GM18951 (cell line): ENCODE results near the gene GJA8.
"Not testable (repeated sequence)": the region's sequence is repeated elsewhere in the genome, so short reads cannot be mapped to it uniquely, and the experiment has no call there.

ENCODE experiments used
- POLR2A ChIP-seq: IDR thresholded peaks from 4 replicates; pipeline ENCODE4 v1.6.1; 2011; ENCODE audit warnings: mild to moderate bottlenecking; ENCODE audit not compliant: insufficient read length, insufficient read depth; ENCODE audit errors: extremely low read depth
- in situ Hi-C: fragments of 300-500 bp; cut with MboI; formaldehyde crosslinking; loops from one replicate; pipeline ENCODE4 v1.12.0; 2022; ENCODE audit warnings: low sequenced_read_pairs, mixed read lengths, inconsistent platforms; ENCODE audit not compliant: unreplicated experiment

The GJA8 gene

DNA sequence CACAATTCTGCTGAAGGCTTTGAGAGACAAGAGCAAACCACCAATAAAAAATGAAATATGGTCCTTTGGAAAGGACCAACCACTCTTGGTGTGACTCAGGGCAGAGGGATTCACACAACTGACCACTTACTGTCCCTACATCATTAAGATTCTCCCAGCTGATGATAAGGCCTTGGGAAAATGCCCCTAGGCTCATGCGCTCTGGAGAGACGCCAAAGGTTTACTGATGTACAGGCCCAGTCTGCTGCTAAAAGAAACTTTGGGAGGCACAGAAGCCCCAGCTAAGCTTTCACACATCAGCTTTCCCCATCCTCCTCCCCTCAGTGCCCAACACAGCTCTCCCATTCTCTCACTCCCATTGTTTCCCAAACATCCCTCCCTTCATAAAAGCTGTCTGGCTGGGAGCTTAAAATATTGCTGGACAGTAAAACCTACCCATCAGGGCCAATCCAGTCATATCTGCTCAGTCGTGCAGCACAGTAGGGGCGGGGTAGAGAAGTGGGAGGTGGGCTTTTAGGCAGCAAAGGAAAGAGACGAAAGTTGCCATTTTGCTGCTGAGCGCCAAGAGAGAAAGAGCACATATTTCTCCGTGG, at the start of gene GJA8:
Gene GJA8, plus strand, starts transcription at position 543 of the 593 bp plus-strand sequence. CDS start 5,161 bp downstream, outside the sequence.
- in situ Hi-C loops = no loop called here
- TF ChIP-seq POLR2A = no peak

DNA sequence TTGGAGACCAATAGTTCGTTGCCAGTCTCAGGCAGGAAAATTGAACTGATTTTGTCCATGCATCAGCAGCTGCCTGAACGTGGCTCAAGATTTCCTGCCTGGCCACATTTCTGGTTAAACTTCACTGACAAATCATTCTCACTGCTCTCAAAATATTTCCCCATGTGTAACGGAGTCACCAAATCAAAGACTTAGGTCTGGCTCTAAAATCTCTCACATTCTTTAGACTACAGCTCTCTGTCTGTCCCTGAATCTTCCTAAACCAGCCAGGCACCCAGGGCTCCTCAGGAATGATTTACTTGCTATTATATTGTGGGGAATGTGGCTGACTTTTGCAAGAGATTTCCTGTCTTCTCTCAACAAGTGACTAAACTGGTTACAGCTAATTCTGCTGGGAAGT, 49.2 kb upstream of the GJA8 start:
- in situ Hi-C loops = no loop called here

GRCh38 chr1:147854989-147855388, 47.6 kb upstream of the GJA8 start:
- in situ Hi-C loops = not testable (repeated sequence)

More for the DNA sequence above, 49.2 kb upstream of the GJA8 start:
- TF ChIP-seq POLR2A = no peak

DNA sequence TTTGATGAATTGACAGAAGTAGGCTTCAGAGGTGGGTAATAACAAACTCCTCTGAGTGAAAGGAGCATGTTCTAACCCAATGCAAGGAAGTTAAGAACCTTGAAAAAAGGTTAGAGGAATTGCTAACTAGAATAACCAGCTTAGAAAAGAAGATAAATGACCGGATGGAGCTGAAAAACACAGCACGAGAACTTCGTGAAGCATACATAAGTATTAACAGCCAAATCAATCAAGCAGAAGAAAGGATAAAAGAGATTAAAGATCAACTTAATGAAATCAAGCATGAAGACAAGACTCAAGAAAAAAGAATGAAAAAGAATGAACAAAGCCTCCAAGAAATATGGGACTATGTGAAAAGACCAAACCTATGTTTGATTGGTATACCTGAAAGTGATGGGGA, 46.6 kb upstream of the GJA8 start:
- in situ Hi-C loops = not testable (repeated sequence)

DNA sequence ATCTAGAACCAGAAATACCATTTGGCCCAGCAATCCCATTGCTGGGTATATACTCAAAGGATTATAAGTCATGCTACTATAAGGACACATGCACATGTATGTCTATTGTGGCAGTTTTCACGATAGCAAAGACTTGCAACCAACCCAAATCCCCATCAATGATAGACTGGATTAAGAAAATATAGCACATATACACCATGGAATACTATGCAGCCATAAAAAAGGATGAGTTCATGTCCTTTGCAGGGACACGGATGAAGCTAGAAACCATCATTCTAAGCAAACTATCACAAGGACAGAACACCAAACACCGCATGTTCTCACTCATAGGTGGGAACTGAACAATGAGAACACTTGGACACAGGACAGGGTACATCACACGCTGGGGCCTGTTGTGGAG, 35.4 kb upstream of the GJA8 start:
- in situ Hi-C loops = not testable (repeated sequence)

DNA sequence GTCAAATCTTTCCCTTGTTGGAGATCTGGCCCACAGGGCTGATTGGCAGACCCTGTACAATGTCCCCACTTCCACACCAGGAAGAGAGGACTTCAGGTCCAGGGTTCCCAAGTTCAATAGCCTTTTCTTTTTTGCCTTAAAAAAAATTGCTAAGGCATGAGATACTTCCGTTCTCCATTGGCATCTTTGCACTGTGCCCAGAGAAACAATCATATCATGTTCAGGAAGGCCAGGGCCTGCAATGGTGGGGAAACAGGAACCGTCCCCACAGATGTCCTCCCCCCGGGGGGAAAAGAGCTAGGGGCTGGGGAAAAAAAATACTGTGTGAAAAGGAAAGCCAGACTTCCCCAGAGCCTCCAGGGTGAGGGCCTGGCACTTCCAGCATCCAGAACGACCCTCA, 24.6 kb upstream of the GJA8 start:
- in situ Hi-C loops = loop anchor here (25.0 kb wide), 1 partner anchor 391 kb away; no protein-coding TSS in a partner anchor
- TF ChIP-seq POLR2A = no peak

DNA sequence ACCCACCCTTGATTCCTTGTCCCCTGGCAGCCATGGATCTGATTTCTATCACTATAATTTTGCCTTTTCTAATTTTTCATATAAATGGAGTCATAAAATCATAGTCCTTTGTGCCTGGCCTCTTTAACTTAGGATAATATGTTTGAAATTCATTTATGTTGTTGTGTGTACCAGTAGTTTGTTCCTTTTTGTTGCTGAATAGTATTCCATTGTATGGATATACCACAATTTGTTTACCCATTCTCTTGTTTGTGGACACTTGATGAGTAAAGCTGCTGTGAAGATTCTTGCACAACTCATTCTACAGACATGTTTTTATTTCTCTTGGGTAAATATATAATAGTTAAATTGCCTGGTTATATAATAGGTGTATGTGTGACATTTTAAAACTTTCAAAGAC, 22.7 kb upstream of the GJA8 start:
- no peak for TF ChIP-seq POLR2A
- in situ Hi-C loops = loop anchor here (25.0 kb wide), 1 partner anchor 393 kb away; no protein-coding TSS in a partner anchor

- TF ChIP-seq POLR2A = no peak
- in situ Hi-C loops = loop anchor here (25.0 kb wide), 1 partner anchor 395 kb away; no protein-coding TSS in a partner anchor
Measured at GRCh38 chr1:147882535-147882934, 20.1 kb upstream of the GJA8 start.

- no peak for TF ChIP-seq POLR2A
- in situ Hi-C loops = loop anchor here (25.0 kb wide), 1 partner anchor 403 kb away; no protein-coding TSS in a partner anchor
Measured at GRCh38 chr1:147890177-147890790, 12.3 kb upstream of the GJA8 start.

- TF ChIP-seq POLR2A = no peak
- in situ Hi-C loops = loop anchor here (25.0 kb wide), 1 partner anchor 404 kb away; no protein-coding TSS in a partner anchor
Measured at GRCh38 chr1:147891088-147891487, 11.5 kb upstream of the GJA8 start.

GRCh38 chr1:147892216-147892615, 10.4 kb upstream of the GJA8 start:
- no peak for TF ChIP-seq POLR2A
- in situ Hi-C loops = loop anchor here (25.0 kb wide), 1 partner anchor 405 kb away; no protein-coding TSS in a partner anchor

GRCh38 chr1:147892731-147893214, 9.8 kb upstream of the GJA8 start:
- in situ Hi-C loops = loop anchor here (25.0 kb wide), 1 partner anchor 405 kb away; no protein-coding TSS in a partner anchor

DNA sequence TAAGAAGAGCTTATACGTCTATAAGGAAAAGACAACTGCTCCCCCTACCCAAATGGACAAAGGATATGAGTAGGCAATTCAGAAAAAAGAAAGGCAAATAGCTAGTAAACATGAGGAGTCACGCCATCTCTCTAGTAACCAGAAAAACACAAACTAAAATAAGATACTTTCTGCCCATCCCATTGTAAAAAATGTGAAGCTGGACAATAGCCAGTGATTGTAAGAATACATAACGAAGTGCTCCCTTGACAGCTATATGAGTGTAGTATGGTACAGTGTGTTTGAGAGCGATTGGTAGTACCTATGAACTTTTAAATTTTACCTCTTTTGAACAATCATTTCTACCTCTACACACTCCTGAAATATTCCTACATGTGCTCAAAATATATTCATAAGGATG, 7.5 kb upstream of the GJA8 start:
- in situ Hi-C loops = loop anchor here (25.0 kb wide), 1 partner anchor 408 kb away; no protein-coding TSS in a partner anchor
- TF ChIP-seq POLR2A = no peak

More at GRCh38 chr1:147892731-147893214, 9.8 kb upstream of the GJA8 start:
- TF ChIP-seq POLR2A = no peak

DNA sequence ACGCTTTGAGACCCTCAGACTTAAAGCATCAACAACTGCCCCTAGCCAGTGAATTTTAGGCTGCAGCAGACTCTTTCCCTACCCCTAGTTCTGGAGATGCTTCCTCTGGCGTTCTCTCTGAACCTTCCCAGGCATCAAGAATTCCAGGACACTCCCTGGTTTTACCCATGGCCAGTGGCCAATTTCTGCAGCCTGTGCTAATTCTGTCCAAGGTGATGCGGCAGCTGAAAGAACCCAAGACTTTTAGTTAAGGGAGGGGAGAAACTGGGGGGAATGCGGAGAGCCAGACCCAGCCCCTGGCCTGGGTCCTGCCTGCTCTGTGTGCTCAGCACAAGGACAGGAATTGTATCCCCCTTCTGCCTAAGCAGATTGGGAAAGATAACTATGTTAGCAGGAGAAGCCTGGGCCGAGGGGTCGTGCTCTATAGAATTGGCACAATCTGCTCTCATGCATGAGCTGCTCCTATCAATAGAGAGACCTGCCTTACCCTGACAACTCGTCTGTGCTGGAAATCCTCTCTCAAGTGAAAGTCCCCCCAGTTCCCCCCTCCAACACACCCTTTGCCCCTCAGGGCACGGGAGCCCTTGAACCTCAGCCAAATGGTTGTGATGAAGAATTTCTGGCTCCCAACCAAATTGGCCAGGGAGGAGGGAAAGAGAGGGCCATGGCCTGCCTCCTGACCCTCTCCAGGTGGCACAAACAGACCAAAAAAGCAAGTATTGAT, 5.4 kb upstream of the GJA8 start:
- no peak for TF ChIP-seq POLR2A
- in situ Hi-C loops = loop anchor here (25.0 kb wide), 1 partner anchor 410 kb away; no protein-coding TSS in a partner anchor
